Activated B cell treated with CpG ODN at 0.5 μM for 24 hours (primary cell): Measurements from ENCODE around the gene NOL4L. TPM values are rescaled to one million over a fixed set of nuclear protein-coding genes. Genes with fewer than 3 reads are reported as not detected.

Experiments used
- ATAC-seq: fragments of 200-7000 bp; cut with Tn5 transposase; one replicate; pipeline ENCODE4 v1.10.0; 2021; ENCODE audit warnings: low read depth, mild to moderate bottlenecking, moderate library complexity
- CTCF ChIA-PET: fragments of 350-600 bp; sonication (Branson Sonifier 250); formaldehyde crosslinking; loops from one replicate; lab custom pipeline; 2021; ENCODE audit warnings: antibody characterized with exemption; lab: Charles Lee
- POLR2A ChIA-PET: fragments of 350-600 bp; sonication (Branson Sonifier 250); formaldehyde crosslinking; loops from one replicate; lab custom pipeline; 2021; ENCODE audit warnings: antibody characterized with exemption; lab: Charles Lee
- DNase-seq: peaks from one replicate; pipeline ENCODE4 v3.0.0; 2022
- H3K27ac Mint-ChIP-seq: one replicate; pipeline ENCODE4 v1.8.0; 2020; ENCODE audit warnings: mixed read lengths
- H3K27me3 Mint-ChIP-seq: one replicate; pipeline ENCODE4 v1.8.0; 2021; ENCODE audit warnings: mixed read lengths
- H3K36me3 Mint-ChIP-seq: one replicate; pipeline ENCODE4 v1.8.0; 2021; ENCODE audit warnings: low read depth, mixed read lengths
- H3K4me1 Mint-ChIP-seq: one replicate; pipeline ENCODE4 v1.8.0; 2021; ENCODE audit warnings: mixed read lengths
- H3K4me3 Mint-ChIP-seq: one replicate; pipeline ENCODE4 v1.8.0; 2020; ENCODE audit warnings: mild to moderate bottlenecking, mixed read lengths
- H3K9me3 Mint-ChIP-seq: one replicate; pipeline ENCODE4 v1.8.0; 2020; ENCODE audit warnings: mixed read lengths
- intact Hi-C: fragments of 100-400 bp; cut with micrococcal nuclease; formaldehyde crosslinking; loops from one replicate; pipeline ENCODE4 v1.15.1; 2024
- total RNA-seq: library from RNA; stranded (reverse); gene quantifications from 2 replicates; pipeline ENCODE4 v1.2.3, GENCODE V29; 2022
- TF ChIP-seq, protein P1 (sequence below): fragments of 200-600 bp; IDR thresholded peaks from one replicate; pipeline ENCODE4 v1.8.0; 2022; ENCODE audit warnings: antibody characterized with exemption, mild to moderate bottlenecking

NOL4L gene
- total RNA-seq, 1 donor from 2014 or later: 4.7 TPM

DNA sequence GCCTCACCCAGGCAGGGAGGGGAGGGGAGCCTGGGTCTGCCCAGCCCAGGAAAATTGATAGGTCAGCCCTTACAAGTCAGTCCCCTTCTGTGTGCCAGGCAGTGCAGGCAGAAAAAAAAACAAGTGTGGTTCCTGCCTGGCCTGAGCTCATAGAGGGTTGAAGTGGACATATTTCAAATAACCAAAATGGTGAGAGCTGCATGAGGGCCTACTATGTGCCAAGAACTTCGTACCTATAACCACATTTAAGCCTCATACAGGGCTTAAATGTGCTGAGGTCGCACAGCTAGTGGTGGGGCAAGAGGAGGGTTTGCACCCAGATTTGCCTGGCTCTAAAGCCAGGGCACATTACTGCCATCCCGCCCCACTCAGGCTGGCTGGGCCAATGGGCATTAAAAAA lies 6.9 kb upstream of the NOL4L start:
- intact Hi-C loops: no loop called here
- ChIA-PET POLR2A (no interaction called here), CTCF (no interaction called here)
- Mint-ChIP-seq H3K4me3 (no peak overlapping the region), H3K9me3 (no peaks in the 10 kb centered on the region), H3K27me3 (peaks cover 2% of the 10 kb centered on the region), H3K36me3 (no peaks in the 10 kb centered on the region), H3K4me1 (no peaks in the 10 kb centered on the region), H3K27ac (no peak overlapping the region)
- ATAC-seq: no peak
- TF ChIP-seq, protein P1, sequence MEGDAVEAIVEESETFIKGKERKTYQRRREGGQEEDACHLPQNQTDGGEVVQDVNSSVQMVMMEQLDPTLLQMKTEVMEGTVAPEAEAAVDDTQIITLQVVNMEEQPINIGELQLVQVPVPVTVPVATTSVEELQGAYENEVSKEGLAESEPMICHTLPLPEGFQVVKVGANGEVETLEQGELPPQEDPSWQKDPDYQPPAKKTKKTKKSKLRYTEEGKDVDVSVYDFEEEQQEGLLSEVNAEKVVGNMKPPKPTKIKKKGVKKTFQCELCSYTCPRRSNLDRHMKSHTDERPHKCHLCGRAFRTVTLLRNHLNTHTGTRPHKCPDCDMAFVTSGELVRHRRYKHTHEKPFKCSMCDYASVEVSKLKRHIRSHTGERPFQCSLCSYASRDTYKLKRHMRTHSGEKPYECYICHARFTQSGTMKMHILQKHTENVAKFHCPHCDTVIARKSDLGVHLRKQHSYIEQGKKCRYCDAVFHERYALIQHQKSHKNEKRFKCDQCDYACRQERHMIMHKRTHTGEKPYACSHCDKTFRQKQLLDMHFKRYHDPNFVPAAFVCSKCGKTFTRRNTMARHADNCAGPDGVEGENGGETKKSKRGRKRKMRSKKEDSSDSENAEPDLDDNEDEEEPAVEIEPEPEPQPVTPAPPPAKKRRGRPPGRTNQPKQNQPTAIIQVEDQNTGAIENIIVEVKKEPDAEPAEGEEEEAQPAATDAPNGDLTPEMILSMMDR: no peak
- DNase-seq: no peak

DNA sequence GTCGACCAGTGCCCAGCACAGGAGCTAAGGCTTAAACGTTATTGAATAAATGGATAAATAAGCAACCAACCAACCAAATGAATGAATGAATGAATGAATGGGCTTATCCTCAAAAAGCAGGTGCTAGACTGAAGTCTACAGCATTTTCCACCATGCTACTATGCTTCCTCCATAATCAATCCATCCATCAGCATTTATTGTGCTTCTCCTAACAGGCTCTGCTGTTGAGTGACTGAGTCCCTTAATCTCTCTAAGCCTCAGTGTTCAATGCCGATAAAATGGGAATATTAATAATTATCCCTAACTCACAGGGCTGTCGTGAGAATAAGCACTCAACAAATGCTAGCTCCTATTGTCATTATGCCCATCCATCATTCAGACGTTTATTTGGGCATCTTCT lies 4.6 kb upstream of the NOL4L start:
- Mint-ChIP-seq H3K36me3 (no peaks in the 10 kb centered on the region), H3K27ac (no peak overlapping the region), H3K4me3 (no peak overlapping the region), H3K27me3 (peaks cover 5% of the 10 kb centered on the region), H3K9me3 (no peaks in the 10 kb centered on the region), H3K4me1 (peaks cover 15% of the 10 kb centered on the region)
- ChIA-PET CTCF (no interaction called here), POLR2A (no interaction called here)
- DNase-seq (no peak), ATAC-seq (no peak)
- TF ChIP-seq, protein P1: no peak
- intact Hi-C loops: no loop called here

- intact Hi-C loops: no loop called here
- Mint-ChIP-seq H3K9me3 (no peaks in the 10 kb centered on the region), H3K27ac (no peak overlapping the region), H3K27me3 (peaks cover 5% of the 10 kb centered on the region), H3K36me3 (no peaks in the 10 kb centered on the region), H3K4me1 (peaks cover 15% of the 10 kb centered on the region), H3K4me3 (no peak overlapping the region)
- ChIA-PET CTCF (no interaction called here), POLR2A (no interaction called here)
- TF ChIP-seq, protein P1: no peak
- ATAC-seq: no peak
- DNase-seq: no peak
These were observed 4.1 kb upstream of the NOL4L start for GRCh38 chr20:32589256-32589655.

GRCh38 chr20:32588040-32588439 lies 2.9 kb upstream of the NOL4L start:
- TF ChIP-seq, protein P1: no peak
- H3K4me3 Mint-ChIP-seq: no peak overlapping the region
- DNase-seq (no peak), ATAC-seq (no peak)
- H3K27ac Mint-ChIP-seq: peak overlapping the region; percentile 8
- ChIA-PET POLR2A (interaction anchor here (0.7 to 1.9 kb wide), 2 partner anchors 9 to 25 kb away, joined by 3 to 4 read pairs; no protein-coding TSS in a partner anchor), CTCF (no interaction called here)
- H3K4me1 Mint-ChIP-seq: peaks cover 15% of the 10 kb centered on the region
- intact Hi-C loops: no loop called here
- H3K27me3 Mint-ChIP-seq: peaks cover 5% of the 10 kb centered on the region
- H3K9me3 Mint-ChIP-seq: no peaks in the 10 kb centered on the region
- H3K36me3 Mint-ChIP-seq: no peaks in the 10 kb centered on the region

- Mint-ChIP-seq H3K9me3 (no peaks in the 10 kb centered on the region), H3K4me3 (peak overlapping the region; percentile 87), H3K4me1 (peaks cover 25% of the 10 kb centered on the region), H3K27me3 (peaks cover 5% of the 10 kb centered on the region), H3K27ac (peak overlapping the region; percentile 38), H3K36me3 (no peaks in the 10 kb centered on the region)
- TF ChIP-seq, protein P1: no peak
- ATAC-seq (no peak), DNase-seq (no peak)
- ChIA-PET POLR2A (interaction anchor here (0.5 to 1.9 kb wide), 3 partner anchors 11 to 231 kb away, joined by 3 to 5 read pairs (median 4); no protein-coding TSS in a partner anchor), CTCF (no interaction called here)
- intact Hi-C loops: no loop called here
These were observed 1.2 kb upstream of the NOL4L start for GRCh38 chr20:32586291-32586690.
